Stromal cell of bone marrow (primary cell): ENCODE results near the gene BCHE.

Experiments
- DNase-seq: peaks from one replicate; pipeline ENCODE4 v3.0.0-alpha.2; 2012; ENCODE audit warnings: low read depth

Gene BCHE

GRCh38 chr3:165749821-165750220 is 87.4 kb downstream of the BCHE start:
- no peak for DNase-seq

- no peak for DNase-seq
Measured at GRCh38 chr3:165749241-165749640, 88.0 kb downstream of the BCHE start.

- no peak for DNase-seq
Measured at GRCh38 chr3:165748094-165748493, 89.1 kb downstream of the BCHE start.

- DNase-seq: no peak
Measured at GRCh38 chr3:165746874-165747273, 90.3 kb downstream of the BCHE start.

GRCh38 chr3:165744025-165744424 is 93.2 kb downstream of the BCHE start:
- DNase-seq: no peak

GRCh38 chr3:165742351-165742750 is 94.9 kb downstream of the BCHE start:
- DNase-seq: no peak

- no peak for DNase-seq
Measured at GRCh38 chr3:165729756-165730155, 107.5 kb downstream of the BCHE start.

GRCh38 chr3:165728924-165729323 is 108.3 kb downstream of the BCHE start:
- DNase-seq: no peak

GRCh38 chr3:165725296-165725695 is 111.9 kb downstream of the BCHE start:
- DNase-seq: no peak
